Measurements from ENCODE around the gene TMPRSS3.

GRCh38 chr21:42362700-42363099 is 33.2 kb downstream of the TMPRSS3 start:
- TF ChIP-seq CTCF (conservative IDR thresholded peaks at IDR 0.05) (no peak), EZH2 (IDR thresholded peaks at IDR 0.05; ENCODE audit: low read depth) (no peak)

Measured in PC-9 (cell line).